GM18508 (cell line): ENCODE results near the gene TPPP.
"Not testable (repeated sequence)": the region's sequence is repeated elsewhere in the genome, so short reads cannot be mapped to it uniquely, and the experiment has no call there.

Source experiments
- ATAC-seq: cut with Tn5 transposase; IDR thresholded peaks from one replicate; pipeline ENCODE4 v1.9.1; 2021; ENCODE audit warnings: moderate number of reproducible peaks; ENCODE audit not compliant: insufficient read depth, unreplicated experiment

The TPPP gene

DNA sequence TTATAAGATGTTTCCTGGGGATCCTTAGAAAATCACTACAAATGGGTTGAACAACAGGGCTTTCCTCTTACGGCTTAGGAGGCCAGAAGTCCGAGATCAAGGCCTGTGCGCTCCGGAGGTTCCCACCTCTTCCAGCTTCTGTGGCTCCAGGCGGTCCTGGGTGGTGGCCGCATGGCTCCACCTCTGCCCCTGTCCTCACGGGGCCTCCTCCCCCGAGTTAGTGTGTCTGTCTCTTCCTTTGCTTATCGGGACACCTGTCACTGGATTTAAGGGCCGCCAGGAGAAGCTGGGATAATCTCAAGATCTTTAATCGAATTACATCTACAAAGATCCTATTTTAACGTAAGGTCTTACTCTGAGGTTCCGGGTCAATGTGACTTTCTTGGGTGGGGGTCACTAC is 2.3 kb upstream of the TPPP start:
- ATAC-seq: not testable (repeated sequence)

DNA sequence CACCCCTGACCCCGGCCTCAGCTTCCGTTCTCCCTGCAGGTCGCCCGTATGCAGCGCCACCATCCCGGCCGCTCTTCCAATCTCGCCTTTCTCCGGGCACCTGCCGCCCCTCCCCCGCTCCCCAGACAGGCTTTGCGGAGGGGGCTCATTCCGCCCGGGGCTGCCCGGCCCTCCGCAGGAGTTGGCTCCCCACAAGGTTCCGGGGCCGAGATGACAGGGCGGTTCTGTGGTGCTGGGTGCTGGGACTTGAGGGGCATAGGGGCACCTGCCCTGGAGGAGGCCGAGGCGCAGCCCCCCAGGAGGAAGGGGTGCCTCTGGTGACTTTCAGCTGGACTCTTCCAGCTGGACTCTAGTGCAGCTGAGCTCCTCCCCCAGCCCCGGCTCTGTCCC is 885 bp upstream of the TPPP start:
- ATAC-seq: not testable (repeated sequence)

DNA sequence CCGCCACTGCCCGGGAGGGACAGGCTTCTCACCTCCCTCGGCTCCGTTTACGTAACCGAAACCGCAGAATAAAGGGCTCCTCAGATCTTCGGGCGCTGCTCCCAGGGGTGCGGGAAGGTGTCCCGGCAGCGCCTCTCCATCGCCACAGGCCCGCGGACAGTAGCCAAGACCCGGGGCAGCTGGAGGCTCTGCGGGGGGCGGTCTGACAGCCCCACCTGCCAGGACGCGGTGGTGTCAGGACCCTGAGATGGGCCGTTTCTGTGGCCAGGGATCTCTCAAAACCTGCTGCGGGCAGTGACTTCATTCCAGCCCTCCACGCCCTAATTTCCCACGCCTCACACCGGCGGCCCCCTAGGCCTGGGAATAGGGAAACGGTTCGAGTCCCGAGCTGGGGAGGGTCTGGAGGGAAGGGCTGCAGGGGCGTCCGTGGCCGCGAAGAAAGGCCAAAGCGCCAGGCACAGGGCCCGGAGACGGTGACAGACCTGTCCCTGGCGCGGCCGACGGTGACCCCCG is 567 bp downstream of the TPPP start:
- not testable (repeated sequence) for ATAC-seq

DNA sequence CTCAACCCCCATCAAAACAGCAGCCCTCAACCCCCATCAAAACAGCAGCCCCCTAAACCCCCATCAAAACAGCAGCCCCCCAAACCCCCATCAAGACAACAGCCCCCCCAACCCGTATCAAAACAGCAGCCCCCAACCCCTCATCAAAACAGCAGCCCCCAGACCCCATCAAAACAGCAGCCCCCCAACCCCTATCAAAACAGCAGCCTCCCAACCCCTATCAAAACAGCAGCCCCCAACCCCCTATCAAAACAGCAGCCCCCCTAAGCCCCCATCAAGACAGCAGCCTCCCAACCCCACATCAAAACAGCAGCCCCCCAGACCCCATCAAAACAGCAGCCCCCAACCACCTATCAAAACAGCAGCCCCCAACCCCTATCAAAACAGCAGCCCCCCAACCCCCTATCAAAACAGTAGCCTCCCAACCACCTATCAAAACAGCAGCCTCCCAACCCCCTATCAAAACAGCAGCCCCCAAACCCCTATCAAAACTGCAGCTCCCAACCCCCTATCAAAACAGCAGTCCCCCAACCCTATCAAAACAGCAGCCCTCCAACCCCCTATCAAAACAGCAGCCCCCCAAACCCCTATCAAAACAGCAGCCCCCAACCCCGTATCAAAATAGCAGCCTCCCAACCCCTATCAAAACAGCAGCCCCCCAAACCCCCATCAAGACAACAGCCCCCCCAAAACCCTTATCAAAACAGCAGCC is 1.2 kb downstream of the TPPP start:
- ATAC-seq: no peak

DNA sequence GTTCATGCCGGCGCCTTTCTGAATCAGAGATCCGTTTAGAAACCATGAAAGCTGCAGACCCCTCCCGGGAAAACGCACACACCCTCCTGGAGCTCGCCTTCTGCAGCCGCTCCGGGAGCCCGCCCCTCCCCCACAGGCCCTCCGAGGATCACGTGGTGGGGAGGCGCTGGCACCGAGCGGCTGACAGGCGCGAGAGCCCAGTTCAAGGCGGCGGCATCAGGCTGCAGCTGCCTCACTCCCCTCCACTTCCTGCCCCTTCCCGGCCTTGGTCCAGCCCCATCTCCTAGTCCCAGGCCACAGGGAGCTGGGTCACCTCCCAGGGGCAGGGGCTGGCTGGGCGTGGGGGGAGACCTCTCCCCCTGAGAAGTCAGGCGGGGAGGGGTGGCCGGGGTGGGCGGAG is 2.1 kb downstream of the TPPP start:
- ATAC-seq: not testable (repeated sequence)

DNA sequence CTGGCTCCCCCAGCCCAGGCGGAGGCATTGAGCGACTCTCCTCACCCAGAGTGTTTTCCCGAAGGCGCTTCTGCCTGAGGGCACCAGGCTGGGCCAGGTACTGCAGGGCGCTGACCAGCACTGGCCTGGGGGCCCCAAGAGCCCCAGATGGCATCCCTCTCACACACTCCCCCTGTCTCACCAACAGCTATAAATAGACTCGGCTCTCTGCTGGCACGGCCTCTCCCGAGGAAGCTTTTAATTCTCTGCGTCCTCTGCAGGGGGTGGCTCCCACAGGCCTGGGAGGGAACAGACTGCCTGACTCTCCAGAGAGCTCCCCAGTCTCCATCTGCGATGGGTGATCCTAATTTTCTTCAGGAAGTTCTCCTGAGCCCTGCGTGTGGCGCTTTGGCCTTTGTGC is 2.9 kb downstream of the TPPP start:
- ATAC-seq: not testable (repeated sequence)

DNA sequence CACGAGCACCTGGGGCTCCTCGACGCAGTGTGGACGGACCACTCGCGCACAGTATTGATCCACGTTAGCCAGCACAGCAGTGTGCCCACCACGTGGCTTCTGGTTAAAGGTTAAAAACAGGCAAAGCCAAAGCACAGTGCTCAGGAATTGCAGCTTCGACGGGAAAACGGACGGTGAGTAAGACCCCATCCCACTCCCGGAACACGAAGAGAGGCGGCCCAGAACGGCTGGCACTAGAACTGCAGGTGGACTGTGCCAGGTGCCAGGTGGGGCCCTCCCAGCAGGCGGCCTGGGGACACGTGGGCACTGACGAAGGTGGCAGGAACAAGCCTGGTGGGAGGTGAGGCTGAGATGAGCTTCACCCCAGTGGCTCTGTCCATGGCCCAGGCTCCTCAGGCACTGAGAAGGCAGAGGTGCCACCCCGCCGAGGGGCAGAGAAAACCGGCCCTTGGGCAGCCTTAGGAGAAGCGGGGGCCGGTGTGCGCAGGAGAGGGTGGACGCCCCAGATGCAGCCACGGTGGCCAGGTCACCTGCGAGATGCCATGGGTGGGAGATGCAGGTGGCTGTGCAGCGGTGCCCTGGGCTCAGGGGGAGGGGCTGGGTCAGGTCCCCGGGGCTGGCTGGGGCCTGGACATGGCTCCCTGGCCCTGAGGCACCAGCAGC is 4.7 kb downstream of the TPPP start:
- ATAC-seq: not testable (repeated sequence)

DNA sequence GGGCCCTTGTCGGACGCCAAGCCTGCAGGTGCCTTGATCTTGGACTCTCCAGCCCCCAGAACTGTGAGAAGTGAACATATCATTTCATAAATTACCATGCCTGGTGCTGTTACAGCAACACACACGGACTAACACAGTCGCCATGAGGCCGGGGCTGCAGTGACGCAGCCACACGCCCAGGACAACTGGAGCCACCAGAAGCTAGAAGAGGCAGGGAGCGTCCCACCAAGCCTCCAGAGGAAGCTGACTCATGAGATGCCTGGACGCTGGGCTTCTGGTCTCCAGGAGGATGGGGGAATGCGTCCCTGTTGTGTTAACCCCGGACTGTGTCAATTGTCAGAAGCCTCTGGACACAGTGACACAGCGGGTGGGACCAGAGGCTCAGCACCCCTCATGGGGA is 6.2 kb downstream of the TPPP start:
- ATAC-seq: not testable (repeated sequence)

DNA sequence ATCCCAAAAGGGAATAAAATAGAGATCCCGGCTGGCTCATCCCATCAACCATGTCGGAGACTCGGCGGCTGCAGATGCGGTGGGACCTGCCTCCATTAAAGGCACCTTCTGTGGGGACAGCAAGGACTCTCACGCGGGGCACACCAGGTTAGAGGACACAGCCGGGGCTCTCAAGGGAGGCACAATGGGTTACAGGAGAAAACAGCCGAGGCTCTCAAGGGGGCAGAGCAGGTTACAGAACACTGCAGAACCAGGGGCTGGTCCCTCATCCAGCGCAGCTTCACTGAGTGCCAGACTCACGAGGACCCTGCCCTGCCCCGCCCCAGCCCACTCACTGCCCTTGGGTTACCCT is 7.0 kb downstream of the TPPP start:
- ATAC-seq: not testable (repeated sequence)

DNA sequence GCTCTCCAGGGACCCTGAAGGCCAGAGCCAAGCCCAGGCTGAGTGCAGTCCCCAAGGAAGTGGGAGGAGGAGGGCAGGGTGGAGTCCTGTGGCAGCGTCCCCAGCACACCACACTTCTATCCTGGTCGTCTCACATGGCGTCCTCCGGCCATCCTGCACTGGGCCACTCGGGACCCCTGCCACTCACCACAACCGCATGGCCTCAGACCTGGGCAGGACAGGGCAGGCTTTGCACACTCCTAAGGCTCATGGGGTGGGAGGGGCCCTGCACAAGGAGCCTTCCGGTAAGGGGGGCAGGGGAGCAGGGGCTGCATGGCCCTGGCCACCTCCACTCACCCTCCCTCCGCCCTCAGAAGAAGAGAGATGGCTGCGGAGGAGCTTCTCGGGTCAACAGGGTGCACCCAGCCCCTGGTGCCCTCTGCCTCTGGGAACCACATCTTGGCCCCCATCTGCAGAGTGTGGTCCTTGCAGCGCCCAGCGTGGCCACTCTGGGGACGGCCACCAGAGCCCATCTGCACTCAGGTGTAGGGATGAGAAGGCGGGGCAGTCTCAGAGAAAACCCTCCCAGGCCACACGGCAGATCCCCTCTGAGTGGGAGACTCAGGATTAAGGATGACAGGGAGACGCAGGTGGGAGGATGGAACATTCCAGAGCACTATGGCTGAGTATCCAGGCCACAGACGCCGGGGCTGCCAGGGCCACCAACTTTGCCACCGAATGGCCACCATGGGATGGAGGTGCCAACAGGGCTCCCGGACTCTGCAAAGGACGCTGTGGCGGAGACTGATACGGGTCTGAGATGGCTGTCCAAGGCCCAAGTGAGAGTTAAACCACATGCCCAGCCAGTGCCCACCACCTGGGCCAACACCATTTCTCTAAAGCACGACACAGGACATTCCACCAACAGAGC is 7.6 kb downstream of the TPPP start:
- ATAC-seq: no peak

DNA sequence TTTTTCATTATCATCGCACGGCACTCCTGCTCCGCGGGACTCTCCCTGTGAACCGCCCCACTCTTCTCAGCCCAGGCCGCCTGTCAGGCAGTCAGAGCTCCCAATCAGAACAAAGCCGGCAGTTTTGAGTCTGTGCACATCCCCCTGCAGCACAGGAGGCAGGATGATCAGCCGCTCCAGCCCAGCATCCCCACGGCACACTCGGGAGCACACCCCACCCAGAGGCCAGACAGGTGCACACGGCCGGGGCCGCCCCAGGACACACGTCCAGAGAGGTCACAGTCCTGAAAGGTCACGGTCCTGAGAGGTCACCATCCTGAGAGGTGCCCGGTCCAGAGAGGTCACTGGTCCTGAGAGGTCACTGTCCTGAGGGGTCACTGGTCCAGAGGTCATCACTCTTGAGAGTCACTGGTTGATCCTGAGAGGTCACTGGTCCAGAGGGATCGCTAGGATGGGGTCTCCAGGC is 8.4 kb downstream of the TPPP start:
- no peak for ATAC-seq

DNA sequence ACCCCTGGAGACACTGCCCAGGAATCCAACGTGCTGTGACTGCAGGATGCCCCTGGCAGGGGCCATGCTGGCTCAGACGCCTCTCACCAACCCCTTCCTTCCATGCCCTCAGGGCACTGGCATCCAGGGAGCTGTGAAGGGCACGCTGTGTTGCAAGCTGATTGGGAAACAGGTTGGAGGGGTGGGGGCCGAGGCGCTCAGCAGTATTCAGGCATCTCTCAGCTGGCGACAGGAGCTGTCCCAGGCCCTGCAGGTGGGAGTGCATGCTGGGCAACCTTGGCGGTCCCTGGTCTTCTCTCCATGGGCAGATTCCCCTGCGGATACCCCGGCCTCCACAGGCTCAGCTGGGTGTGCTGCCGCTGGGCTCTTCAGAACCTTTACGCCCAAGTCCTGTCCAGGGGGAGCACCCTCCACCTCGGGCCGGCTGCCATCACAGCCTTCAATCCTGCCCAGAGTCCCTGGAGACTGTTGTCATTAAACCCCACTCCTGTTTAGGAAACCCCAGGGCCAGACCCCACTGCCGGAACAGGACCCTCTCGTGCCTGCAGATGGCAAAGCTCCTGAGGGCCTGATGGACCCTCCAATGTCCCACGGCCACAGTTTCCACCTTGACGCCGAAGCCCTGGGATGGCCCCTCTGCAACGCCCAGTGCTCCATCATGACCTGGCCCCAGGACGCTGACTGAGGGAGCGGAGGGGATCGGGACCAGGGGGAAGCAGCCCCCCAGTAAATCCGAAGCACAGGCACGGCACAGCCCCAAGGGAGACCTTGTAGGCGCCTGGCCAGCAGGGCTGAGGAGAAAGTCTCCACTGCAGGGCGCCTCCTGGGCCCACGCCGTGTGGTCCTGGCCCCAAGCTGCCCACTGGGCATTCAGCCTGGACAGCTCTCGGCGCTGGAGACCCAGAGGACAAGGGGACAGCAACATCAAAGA is 9.3 kb downstream of the TPPP start:
- no peak for ATAC-seq

DNA sequence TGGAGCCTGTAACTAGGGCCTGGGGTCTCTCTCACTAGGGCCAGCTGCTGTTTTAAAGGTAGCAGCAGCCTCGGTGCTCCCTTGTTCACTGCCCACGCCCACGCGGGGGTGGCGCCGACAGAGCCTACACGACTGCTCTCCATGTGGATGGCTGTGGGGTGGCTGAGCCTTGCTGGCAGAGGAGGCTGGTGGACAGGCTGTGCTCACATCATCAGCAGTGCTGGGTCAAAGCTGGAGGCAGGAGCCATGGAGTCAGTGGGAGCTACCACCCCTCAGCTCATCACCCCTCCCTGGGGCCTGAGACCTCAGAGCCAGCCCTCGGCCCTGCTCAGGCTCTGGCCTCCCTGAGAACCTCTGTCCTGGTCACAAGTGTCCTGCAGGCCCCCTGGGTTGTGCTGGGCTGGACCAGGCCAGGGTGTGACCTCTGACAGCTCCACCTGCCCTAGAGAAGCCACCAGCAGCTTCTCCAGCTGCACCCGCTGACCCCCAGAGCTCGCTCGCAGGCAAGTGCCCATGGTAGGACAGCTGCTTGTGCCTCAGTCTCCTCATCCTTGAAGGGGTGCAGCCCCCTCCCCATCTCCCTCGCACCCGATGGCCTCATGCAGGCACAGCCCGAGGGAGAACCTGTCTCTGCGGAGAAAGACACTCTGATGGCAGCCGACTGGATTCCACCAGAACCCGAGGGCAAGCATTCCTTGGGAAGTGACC is 10.3 kb downstream of the TPPP start:
- not testable (repeated sequence) for ATAC-seq

DNA sequence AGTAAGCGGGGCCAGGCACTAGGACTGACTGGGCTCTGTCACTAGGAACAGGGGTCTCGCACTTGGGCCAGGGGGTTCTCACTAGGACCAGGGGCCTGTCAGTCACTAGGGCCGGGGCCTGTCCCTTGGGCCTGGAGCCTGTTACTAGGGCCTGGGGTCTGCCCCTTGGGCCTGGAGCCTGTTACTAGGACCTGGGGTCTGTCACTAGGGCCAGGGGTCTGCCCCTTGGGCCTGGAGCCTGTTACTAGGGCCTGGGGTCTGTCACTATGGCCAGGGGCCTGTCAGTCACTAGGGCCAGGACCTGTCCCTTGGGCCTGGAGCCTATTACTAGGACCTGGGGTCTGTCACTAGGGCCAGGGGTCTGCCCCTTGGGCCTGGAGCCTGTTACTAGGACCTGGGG is 10.9 kb downstream of the TPPP start:
- ATAC-seq: not testable (repeated sequence)

DNA sequence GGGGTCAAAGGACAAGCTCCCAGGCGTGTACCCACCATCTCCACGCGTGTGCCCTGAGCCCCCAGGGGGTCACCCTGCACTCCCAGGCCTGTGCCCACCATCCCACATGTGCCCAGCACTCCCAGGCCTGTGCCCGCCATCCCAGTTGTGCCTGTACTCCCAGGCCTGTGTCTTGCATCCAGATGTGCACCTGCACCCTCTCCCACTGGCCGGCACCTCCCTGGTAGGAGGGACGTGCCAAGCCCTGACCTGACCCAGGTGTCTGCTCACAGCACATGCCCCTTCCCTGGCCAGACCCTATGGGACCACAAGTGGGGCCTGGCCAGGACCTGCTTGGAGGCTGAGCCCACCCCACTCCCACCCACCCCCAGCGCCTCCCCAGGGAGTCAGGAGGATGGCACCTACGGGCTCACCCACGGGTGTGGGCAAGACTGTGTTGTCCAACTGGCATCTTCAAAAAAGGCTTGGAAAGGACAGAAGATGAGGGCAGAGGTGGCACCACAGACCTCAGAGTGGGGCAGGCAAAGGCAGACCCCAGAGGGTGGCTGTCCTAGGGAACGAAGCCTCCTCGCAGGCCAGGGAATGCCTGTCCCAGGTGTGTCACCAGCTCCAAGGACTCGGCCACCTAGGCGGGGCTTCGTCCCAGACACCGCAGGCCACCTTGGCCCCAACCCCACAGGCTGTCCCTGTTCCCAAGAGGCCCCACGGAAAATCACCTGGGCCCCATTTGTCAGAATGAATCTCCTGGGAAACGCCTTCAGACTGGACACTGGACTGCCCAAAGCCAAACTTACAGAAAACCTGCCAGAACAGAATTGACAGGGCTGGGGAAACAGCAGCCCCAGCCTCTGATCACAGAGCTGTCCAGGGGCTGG is 11.6 kb downstream of the TPPP start:
- not testable (repeated sequence) for ATAC-seq

DNA sequence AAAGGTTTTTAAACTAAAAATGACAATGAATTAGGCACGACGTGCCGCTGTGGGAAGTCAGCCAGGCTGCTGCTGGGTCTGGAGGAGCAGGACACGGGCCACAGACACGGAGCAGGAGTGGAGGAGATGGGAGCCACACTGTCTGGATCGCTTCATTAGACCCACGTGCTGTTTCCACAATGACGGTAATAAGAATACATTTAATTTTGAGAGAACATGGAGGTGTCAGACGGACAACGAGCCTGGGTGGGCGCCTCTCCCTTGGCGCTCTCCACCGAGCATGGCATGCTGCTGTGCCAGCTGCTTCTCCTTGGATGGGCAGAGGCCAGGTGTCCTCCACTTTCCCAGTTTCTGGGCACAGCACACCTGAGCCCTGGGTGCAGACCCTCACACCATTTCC is 12.3 kb downstream of the TPPP start:
- ATAC-seq: not testable (repeated sequence)

DNA sequence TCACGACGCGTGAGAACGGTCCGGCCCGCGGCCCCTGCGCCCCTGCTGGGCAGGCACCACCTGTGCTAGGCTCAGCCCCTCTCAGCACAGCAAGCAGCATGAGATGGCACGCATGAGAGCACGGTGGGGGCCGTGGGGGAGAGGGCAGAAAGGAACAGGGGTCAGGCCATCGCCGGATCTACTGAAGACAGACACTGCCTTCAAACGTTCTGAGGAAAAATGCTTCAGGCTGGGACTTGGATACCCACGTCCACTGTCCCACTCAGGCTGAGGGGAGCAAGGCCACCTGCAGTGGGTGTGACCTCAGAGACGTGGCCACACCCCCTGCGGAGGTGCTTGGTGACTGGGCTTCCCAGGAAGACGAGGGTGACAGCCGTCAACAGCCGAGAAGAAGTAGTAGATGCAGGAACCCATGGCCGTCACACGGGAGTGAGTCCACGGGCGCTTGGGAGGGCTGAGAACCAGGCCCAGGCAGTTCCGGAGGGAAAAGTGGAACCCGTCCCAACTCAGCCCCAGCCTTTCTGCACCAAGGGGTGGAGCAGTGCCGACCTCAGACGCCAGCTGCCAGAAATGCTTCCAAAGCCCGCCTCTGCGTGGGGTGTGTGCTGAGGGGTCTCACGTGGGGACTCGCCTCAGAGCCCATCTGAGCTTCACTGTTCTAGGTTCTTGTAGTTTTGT is 12.9 kb downstream of the TPPP start:
- not testable (repeated sequence) for ATAC-seq
